Stomach (tissue), 4 donors: ENCODE results near the gene LOXHD1.

Experiments used
- CTCF ChIP-seq, 7 experiments: fragments of 450-650 bp in 4 of 7; fragments of 200-600 bp in 3 of 7; sonication (generic) in 3 of 7; IDR thresholded peaks; one replicate each; pipeline ENCODE4 v1.5.1; 2016 to 2019; ENCODE audit warnings: antibody characterized with exemption in 7 of 7, control low read depth in 2 of 7, mild to moderate bottlenecking in 1 of 7
- EP300 ChIP-seq: sonication (generic); formaldehyde crosslinking; IDR thresholded peaks from one replicate; pipeline ENCODE4 v1.6.1; 2017; ENCODE audit warnings: antibody characterized with exemption
- POLR2A ChIP-seq, 4 donors: fragments of 450-650 bp; IDR thresholded peaks; one replicate each; pipeline ENCODE4 v1.6.1; 2016; ENCODE audit warnings: antibody characterized with exemption in 4 of 4, control low read depth in 2 of 4, mild to moderate bottlenecking in 1 of 4, moderate library complexity in 1 of 4
- POLR2AphosphoS5 ChIP-seq, 3 donors: sonication (generic); formaldehyde crosslinking; IDR thresholded peaks; one replicate each; pipeline ENCODE4 v1.6.1; 2016; ENCODE audit warnings: antibody characterized with exemption in 3 of 3

- TF ChIP-seq CTCF (IDR thresholded peaks at IDR 0.05) (no peak), POLR2A (IDR thresholded peaks at IDR 0.05) (no peak), EP300 (no peak), POLR2AphosphoS5 (IDR thresholded peaks at IDR 0.05) (no peak)
These were observed 159.9 kb downstream of the LOXHD1 start for GRCh38 chr18:46497129-46497528.
